Panc1 (cell line): ENCODE results near the gene GULP1. TPM values are rescaled to one million over a fixed set of nuclear protein-coding genes. Genes with fewer than 3 reads are reported as not detected.

Experiments used
- ATAC-seq: fragments of 200-7000 bp; cut with Tn5 transposase; 2 replicates; pipeline ENCODE4 v1.9.1; 2020; ENCODE audit warnings: mild to moderate bottlenecking, moderate library complexity
- BruUV-seq: library from RNA; stranded (reverse); fragments of 400-500 nt; replicated peaks from 2 replicates; lab custom pipeline; 2021; lab: Mats Ljungman, UMichigan
- CTCF ChIA-PET: fragments of 300-600 bp; sonication (Branson Sonifier 250); formaldehyde crosslinking; loops from one replicate; lab custom pipeline; 2022; ENCODE audit warnings: antibody characterized with exemption; lab: Charles Lee
- POLR2A ChIA-PET: fragments of 300-600 bp; sonication (Branson Sonifier 250); formaldehyde crosslinking; loops from one replicate; lab custom pipeline; 2022; ENCODE audit warnings: antibody characterized with exemption; lab: Charles Lee
- DNase-seq: peaks from one replicate; pipeline ENCODE4 v3.0.0-alpha.2; 2010; ENCODE audit warnings: low read depth, low spot score
- H3K27ac ChIP-seq: 2 replicates; pipeline ENCODE4 v1.5.1; 2011; ENCODE audit warnings: mild to moderate bottlenecking, low read length, inconsistent platforms
- H3K27me3 ChIP-seq: fragments of 200-500 bp; sonication (Bioruptor generic); 2 replicates; pipeline ENCODE4 v1.6.0; 2014; ENCODE audit warnings: low read length, inconsistent platforms; ENCODE audit not compliant: control insufficient read depth, insufficient read depth
- H3K36me3 ChIP-seq: fragments of 200-500 bp; sonication (Bioruptor generic); 2 replicates; pipeline ENCODE4 v1.5.1; 2014; ENCODE audit warnings: inconsistent platforms, mild to moderate bottlenecking, low read length, moderate library complexity; ENCODE audit not compliant: control insufficient read depth, insufficient read depth
- H3K4me1 ChIP-seq: 2 replicates; pipeline ENCODE4 v1.5.1; 2011; ENCODE audit warnings: inconsistent platforms, mild to moderate bottlenecking, low read length, moderate library complexity; ENCODE audit not compliant: control insufficient read depth, insufficient read depth
- H3K4me3 ChIP-seq, 2 experiments: 2 replicates each; pipeline ENCODE4 v1.5.1; 2011 to 2012; ENCODE audit warnings: low read depth in 2 of 2, low read length in 2 of 2, mild to moderate bottlenecking in 2 of 2, inconsistent platforms in 1 of 2, moderate library complexity in 1 of 2
- H3K9me3 ChIP-seq: fragments of 200-500 bp; sonication (Bioruptor generic); 2 replicates; pipeline ENCODE4 v1.5.1; 2014; ENCODE audit warnings: low read depth, mild to moderate bottlenecking, inconsistent platforms, low read length, moderate library complexity; ENCODE audit not compliant: control insufficient read depth, insufficient read depth
- CTCF ChIP-seq: fragments of 450-650 bp; IDR thresholded peaks from 2 replicates; pipeline ENCODE4 v1.5.1; 2017; ENCODE audit warnings: mild to moderate bottlenecking
- POLR2AphosphoS5 ChIP-seq: IDR thresholded peaks from 2 replicates; pipeline ENCODE4 v1.6.1; 2012; ENCODE audit warnings: mild to moderate bottlenecking, low read depth, low read length, moderate library complexity
- REST ChIP-seq, 2 experiments: IDR thresholded peaks; 2 replicates each; pipeline ENCODE4 v1.6.1; 2011 to 2012; ENCODE audit warnings: low read depth in 2 of 2, control low read depth in 1 of 2, low read length in 1 of 2, mild to moderate bottlenecking in 1 of 2, moderate library complexity in 1 of 2; ENCODE audit not compliant: insufficient read depth in 1 of 2
- SIN3A ChIP-seq: IDR thresholded peaks from 2 replicates; pipeline ENCODE4 v1.6.1; 2012; ENCODE audit warnings: low read depth, mild to moderate bottlenecking, low read length, moderate library complexity, borderline replicate concordance; ENCODE audit not compliant: insufficient read depth
- TCF7L2 ChIP-seq: IDR thresholded peaks from 2 replicates; pipeline ENCODE4 v1.6.1; 2011; ENCODE audit warnings: mild to moderate bottlenecking, low read depth, low read length, inconsistent platforms
- in situ Hi-C: cut with HindIII; loops from 2 replicates; pipeline ENCODE4 v1.10.0; 2016; ENCODE audit warnings: low sequenced_read_pairs, low pct_unique_long_range_greater_than_20kb
- intact Hi-C: fragments of 100-400 bp; cut with micrococcal nuclease; formaldehyde crosslinking; loops from one replicate; pipeline ENCODE4 v1.10.0; 2022; ENCODE audit not compliant: unreplicated experiment
- total RNA-seq: library from RNA; stranded (reverse); gene quantifications from one replicate; pipeline ENCODE4 v1.2.1, GENCODE V29; 2021; ENCODE audit not compliant: unreplicated experiment

GULP1 gene
- total RNA-seq, 1 experiment from 2014 or later: 51.5 TPM

GRCh38 chr2:188473306-188473705, 181.6 kb downstream of the GULP1 start:
- no peak for TF ChIP-seq POLR2AphosphoS5
- TF ChIP-seq REST (IDR thresholded peaks at IDR 0.05; ENCODE audit: insufficient read depth in 1 of 2, low read depth in 2 of 2, low read length in 1 of 2): no peak
- no peak for TF ChIP-seq SIN3A
- TF ChIP-seq CTCF: no peak
- TF ChIP-seq TCF7L2: no peak
- CTCF ChIA-PET: no interaction called here
- Histone ChIP-seq H3K4me1 (peaks cover 6% of the 10 kb centered on the region; the same call in 1 of the 2 replicates), H3K27ac (no peak overlapping the region), H3K4me3 (no peak overlapping the region), H3K27me3 (no peaks in the 10 kb centered on the region), H3K9me3 (peaks cover 7% of the 10 kb centered on the region; the same call in 1 of the 2 replicates), H3K36me3 (no peaks in the 10 kb centered on the region)
- POLR2A ChIA-PET: no interaction called here
- ATAC-seq (no peak), DNase-seq (no peak)
- intact Hi-C loops (no loop called here), in situ Hi-C loops (no loop called here)
- no TSS peak for BruUV-seq

- in situ Hi-C loops: no loop called here
- no peaks in the 10 kb centered on the region for H3K27me3 ChIP-seq
- no peak for ATAC-seq
- H3K36me3 ChIP-seq: no peaks in the 10 kb centered on the region
- intact Hi-C loops: no loop called here
- DNase-seq: no peak
- H3K27ac ChIP-seq: no peak overlapping the region
- H3K4me3 ChIP-seq: no peak overlapping the region
- CTCF ChIA-PET: no interaction called here
- POLR2A ChIA-PET: no interaction called here
- H3K4me1 ChIP-seq: peaks cover 6% of the 10 kb centered on the region; the same call in 1 of the 2 replicates
- peaks cover 7% of the 10 kb centered on the region; the same call in 1 of the 2 replicates for H3K9me3 ChIP-seq
- no TSS peak for BruUV-seq
- TF ChIP-seq REST (IDR thresholded peaks at IDR 0.05; ENCODE audit: insufficient read depth in 1 of 2, low read depth in 2 of 2, low read length in 1 of 2) (no peak), POLR2AphosphoS5 (no peak), SIN3A (no peak), CTCF (no peak), TCF7L2 (no peak)
Measured at GRCh38 chr2:188474316-188474715, 182.6 kb downstream of the GULP1 start.
